Gastrocnemius medialis (tissue), 4 donors: ENCODE results near the gene INPP5A.

Experiments
- POLR2A ChIP-seq, 2 donors: fragments of 450-650 bp; IDR thresholded peaks; one replicate each; pipeline ENCODE4 v1.6.1; 2017; ENCODE audit warnings: antibody characterized with exemption in 2 of 2, mild to moderate bottlenecking in 2 of 2, moderate library complexity in 2 of 2
- TF ChIP-seq, protein P1 (sequence below), 5 experiments: fragments of 450-650 bp in 3 of 5; fragments of 200-600 bp in 2 of 5; sonication (generic) in 2 of 5; IDR thresholded peaks in 4 of 5; conservative IDR thresholded peaks in 1 of 5; 1 replicate in 4 of 5; 2 replicates in 1 of 5; pipeline ENCODE4 v1.5.1; 2016 to 2019; ENCODE audit warnings: antibody characterized with exemption in 5 of 5, mild to moderate bottlenecking in 3 of 5, moderate library complexity in 3 of 5

DNA sequence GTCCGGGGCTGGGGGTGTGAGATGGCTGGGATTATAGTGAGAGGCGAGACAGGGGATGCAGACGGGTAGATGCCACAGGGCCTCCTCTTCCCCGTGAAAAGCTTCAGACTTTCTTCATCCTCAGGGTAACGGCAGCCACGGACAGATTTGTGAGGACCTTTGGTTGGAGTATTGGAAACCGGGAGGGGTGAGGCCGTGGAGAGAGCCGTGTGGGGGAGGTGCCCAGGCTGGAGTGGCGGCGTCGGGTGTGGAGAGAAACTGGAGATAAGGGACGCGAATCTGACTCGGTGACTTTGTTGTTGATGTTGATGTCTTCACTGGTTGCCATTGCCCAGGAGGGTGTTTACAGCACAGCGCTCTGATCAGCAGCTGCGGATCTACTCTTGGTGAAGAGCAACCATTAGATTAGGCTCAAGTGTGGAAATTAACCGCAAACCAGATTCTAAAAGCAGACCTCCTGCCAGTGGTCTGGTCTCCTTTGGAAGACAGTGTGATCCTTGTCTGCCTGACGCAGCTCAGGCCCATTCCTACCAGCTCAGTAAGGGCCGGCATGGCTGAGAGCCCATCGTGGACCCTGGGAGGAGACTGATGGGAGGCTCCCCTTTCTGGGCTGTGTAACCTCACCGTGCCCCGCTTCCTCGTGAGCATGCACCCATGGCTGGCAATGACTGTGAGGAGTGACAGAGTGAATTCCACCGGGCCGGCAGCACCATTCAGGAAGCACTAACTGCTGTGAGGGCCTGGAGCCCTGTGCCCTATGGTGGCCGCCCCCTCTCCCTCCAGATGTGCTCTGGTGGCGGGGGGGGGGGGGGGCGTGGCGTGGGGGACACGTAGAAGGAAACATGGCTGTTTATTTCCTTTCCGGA lies 90.3 kb downstream of the INPP5A start:
- TF ChIP-seq, protein P1, sequence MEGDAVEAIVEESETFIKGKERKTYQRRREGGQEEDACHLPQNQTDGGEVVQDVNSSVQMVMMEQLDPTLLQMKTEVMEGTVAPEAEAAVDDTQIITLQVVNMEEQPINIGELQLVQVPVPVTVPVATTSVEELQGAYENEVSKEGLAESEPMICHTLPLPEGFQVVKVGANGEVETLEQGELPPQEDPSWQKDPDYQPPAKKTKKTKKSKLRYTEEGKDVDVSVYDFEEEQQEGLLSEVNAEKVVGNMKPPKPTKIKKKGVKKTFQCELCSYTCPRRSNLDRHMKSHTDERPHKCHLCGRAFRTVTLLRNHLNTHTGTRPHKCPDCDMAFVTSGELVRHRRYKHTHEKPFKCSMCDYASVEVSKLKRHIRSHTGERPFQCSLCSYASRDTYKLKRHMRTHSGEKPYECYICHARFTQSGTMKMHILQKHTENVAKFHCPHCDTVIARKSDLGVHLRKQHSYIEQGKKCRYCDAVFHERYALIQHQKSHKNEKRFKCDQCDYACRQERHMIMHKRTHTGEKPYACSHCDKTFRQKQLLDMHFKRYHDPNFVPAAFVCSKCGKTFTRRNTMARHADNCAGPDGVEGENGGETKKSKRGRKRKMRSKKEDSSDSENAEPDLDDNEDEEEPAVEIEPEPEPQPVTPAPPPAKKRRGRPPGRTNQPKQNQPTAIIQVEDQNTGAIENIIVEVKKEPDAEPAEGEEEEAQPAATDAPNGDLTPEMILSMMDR (IDR thresholded peaks at IDR 0.05 in 4 of 5, conservative IDR thresholded peaks at IDR 0.05 in 1 of 5): no peak
- no peak for TF ChIP-seq POLR2A (IDR thresholded peaks at IDR 0.05)
